GM12873 (cell line): ENCODE measurements around the gene TFIP11.

ENCODE experiments used
- TF ChIP-seq, protein P1 (sequence below): IDR thresholded peaks from 2 replicates; pipeline ENCODE4 v1.5.1; 2012; ENCODE audit warnings: low read depth, mild to moderate bottlenecking, moderate library complexity, low read length, control low read depth; ENCODE audit not compliant: insufficient read depth; ENCODE audit errors: missing control alignments

The TFIP11 gene

DNA sequence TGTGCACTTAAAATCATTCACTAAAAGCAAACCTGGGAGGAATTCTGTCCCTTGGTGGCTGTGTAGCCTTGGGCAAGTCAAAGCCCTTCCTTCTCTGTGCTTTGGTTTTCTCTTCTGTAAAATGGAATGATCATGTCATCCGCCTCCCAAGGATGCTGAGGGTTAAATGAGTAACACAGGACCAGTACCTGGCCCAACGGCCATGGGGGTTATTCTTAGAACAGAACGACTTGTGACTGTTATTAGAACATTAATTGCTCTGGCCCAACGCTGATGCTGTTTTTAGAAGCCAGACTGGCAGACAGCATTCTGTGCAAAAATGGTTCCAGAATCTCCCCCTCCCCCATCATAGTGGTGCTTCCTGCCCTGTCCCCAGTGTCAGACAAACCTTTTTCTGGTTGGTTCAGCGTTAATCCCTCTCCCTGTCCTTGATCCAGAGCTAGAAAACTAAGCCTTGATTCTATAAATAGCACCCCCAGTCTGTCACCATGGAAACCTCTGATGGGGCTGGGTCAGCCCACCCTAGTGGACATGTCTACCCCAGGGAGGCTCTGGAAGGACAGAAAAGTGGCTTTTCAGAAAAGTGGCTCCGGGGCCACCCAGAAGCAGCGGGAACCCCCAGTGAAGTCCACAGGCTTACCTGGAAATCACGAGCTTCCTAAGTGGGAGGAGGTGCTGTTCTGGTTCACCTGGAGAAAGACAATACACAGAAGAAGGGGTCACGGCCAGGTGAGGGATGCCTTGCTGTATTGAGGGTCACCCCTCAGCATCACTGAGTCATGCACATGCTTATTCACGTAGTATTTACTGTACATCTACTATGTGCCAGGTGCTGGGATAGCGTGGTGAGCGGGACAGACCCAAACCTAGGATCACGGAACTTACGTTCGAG is 15.5 kb upstream of the TFIP11 start:
- TF ChIP-seq, protein P1, sequence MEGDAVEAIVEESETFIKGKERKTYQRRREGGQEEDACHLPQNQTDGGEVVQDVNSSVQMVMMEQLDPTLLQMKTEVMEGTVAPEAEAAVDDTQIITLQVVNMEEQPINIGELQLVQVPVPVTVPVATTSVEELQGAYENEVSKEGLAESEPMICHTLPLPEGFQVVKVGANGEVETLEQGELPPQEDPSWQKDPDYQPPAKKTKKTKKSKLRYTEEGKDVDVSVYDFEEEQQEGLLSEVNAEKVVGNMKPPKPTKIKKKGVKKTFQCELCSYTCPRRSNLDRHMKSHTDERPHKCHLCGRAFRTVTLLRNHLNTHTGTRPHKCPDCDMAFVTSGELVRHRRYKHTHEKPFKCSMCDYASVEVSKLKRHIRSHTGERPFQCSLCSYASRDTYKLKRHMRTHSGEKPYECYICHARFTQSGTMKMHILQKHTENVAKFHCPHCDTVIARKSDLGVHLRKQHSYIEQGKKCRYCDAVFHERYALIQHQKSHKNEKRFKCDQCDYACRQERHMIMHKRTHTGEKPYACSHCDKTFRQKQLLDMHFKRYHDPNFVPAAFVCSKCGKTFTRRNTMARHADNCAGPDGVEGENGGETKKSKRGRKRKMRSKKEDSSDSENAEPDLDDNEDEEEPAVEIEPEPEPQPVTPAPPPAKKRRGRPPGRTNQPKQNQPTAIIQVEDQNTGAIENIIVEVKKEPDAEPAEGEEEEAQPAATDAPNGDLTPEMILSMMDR, result no peak

DNA sequence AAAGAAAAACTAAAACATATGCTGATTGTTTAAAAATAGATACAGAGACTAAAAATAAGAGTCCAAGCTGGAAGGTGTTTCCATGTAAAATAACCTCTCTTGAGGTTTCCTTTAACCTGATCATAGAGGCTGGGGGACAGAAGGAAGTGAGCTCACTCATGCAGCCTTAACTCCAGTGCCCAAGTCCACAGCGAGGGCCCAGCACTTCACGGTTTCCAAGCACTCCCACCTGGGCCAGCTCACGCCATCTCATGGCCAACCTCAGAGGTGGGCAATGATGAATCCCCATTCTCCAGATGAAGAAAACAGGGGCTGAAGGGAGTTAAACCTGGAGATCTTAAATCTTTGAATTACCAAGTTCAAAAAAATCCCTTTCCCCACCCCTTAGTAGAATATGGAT is 14.9 kb upstream of the TFIP11 start:
- TF ChIP-seq, protein P1, result no peak

DNA sequence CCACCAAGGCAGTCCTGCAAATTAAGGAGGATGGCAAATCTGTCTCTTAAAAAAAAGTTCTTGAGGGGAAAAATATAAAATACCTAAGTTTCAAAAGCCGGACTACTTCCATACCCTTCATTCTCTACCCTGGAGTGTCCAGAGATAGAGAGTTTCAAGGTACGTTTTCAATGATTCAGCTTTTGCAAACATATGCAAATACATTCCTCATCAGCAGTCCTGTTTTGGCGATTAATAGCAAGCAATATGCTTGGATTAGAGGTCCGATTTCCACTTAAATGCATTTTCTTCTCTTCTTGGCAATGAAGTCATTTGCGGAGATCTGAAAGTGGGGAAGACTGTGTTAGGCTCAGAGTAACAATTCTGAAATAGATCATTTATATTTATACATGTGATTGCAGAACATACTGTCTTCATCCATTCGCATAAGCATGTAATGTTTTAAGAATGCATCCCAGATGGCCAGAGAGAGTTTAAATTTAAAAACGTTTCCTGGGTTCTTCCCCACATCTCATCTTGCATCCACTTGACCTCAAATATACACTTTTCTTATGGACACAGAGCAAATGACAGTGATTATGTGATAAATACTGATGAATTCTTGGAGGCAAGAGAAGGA is 13.8 kb upstream of the TFIP11 start:
- TF ChIP-seq, protein P1, result no peak

DNA sequence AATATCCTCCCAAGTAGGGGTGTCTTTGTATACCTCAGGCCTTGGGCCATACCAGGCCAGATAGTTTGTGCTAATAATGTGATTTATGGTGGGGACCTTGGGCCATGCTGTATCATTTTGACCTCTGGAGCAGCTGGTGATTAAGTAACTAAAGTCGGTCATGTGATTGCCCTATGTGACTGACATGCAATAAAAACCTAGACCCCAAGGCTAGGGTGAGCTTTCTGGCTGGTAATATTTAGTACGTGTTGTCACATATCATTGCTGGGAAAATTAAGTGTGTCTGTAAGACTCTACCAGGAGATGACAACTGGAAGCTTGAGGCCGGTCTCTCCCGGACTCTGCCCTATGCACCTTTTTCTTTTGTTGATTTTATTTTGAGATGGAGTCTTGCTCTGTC is 12.6 kb upstream of the TFIP11 start:
- TF ChIP-seq, protein P1, result no peak

DNA sequence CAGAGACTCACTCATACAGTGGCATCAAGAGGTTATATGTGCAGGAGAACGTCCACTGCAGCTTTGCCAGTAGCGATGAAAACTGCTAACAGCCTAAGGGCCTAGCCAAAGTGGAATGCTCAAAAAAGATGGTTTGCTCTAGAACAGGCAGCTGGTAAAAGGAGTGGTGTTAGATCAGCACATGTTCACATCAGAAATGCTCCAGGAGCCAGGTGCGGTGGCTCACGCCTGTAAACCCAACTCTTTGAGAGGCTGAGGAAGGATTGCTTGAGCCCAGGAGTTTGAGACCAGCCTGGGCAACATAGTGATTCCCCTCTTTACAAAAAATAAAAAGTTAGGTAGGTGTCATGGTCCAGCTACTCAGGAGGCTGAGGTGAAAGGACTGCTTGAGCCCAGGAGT is 10.3 kb upstream of the TFIP11 start:
- TF ChIP-seq, protein P1, result no peak

DNA sequence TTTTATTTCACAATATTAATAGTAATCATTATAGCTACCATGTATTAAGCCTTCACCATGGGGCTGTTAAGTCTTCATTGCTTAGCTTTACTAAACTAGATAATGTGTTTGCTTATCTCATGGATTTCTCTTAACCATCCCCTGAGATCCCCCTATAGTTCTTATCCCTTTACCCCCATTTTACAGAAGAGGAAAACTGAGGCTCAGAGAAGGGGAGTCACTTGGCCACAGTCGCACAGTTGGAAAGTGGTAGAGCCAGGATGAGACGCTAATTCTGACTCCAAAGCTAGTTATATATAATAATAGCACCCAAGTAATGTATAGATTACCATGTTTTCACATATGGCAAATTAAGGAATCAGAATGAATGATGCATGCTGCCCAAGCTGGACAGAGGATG is 9.7 kb upstream of the TFIP11 start:
- TF ChIP-seq, protein P1, result no peak

DNA sequence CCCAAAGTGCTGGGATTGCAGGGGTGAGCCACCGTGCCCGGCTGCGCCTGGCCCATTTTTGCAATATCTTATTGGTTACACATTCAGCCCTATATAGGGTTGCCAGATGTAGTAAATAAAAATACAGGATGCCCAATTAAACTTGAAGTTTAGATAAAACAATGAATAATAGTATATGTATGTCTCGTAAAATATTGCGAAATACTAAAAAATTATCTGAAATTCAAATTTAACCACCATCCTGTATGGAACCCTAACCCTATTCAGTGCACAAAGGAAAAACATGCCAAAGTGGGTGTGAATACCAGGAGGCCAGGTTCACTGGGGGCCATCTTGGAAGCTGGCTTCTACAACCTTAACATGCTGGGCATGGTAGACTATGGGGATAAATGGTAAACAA is 5.2 kb upstream of the TFIP11 start:
- TF ChIP-seq, protein P1, result no peak
